Osteocyte (in vitro differentiated cells): ENCODE measurements around the gene ADAMTS2. TPM values are rescaled to one million over a fixed set of nuclear protein-coding genes. Genes with fewer than 3 reads are reported as not detected.

ENCODE experiments used
- DNase-seq: peaks from one replicate; pipeline ENCODE4 v3.0.0; 2021; ENCODE audit warnings: mixed read lengths; ENCODE audit not compliant: unreplicated experiment; ENCODE audit errors: extremely low spot score
- H3K27ac Mint-ChIP-seq: one replicate; pipeline ENCODE4 v1.8.0; 2021; ENCODE audit warnings: mild to moderate bottlenecking, mixed read lengths; ENCODE audit not compliant: unreplicated experiment
- H3K27me3 Mint-ChIP-seq: one replicate; pipeline ENCODE4 v1.8.0; 2021; ENCODE audit warnings: mixed read lengths; ENCODE audit not compliant: unreplicated experiment
- H3K36me3 Mint-ChIP-seq: one replicate; pipeline ENCODE4 v1.8.0; 2021; ENCODE audit warnings: mixed read lengths; ENCODE audit not compliant: unreplicated experiment
- H3K4me1 Mint-ChIP-seq: one replicate; pipeline ENCODE4 v1.8.0; 2021; ENCODE audit warnings: mixed read lengths; ENCODE audit not compliant: unreplicated experiment
- H3K4me3 Mint-ChIP-seq: one replicate; pipeline ENCODE4 v1.8.0; 2021; ENCODE audit warnings: mild to moderate bottlenecking, moderate library complexity, mixed read lengths; ENCODE audit not compliant: unreplicated experiment
- H3K9me3 Mint-ChIP-seq: one replicate; pipeline ENCODE4 v1.8.0; 2021; ENCODE audit warnings: mixed read lengths; ENCODE audit not compliant: unreplicated experiment
- total RNA-seq: library from RNA; stranded (reverse); gene quantifications from 2 replicates; pipeline ENCODE4 v1.2.1, GENCODE V29; 2021
- TF ChIP-seq, protein P1 (sequence below): fragments of 200-600 bp; sonication (generic); IDR thresholded peaks from 2 replicates; pipeline ENCODE4 v1.5.0; 2021; ENCODE audit warnings: antibody characterized with exemption, mild to moderate bottlenecking, moderate library complexity

ADAMTS2 gene
- total RNA-seq, 1 donor from 2014 or later = 12.2 TPM

DNA sequence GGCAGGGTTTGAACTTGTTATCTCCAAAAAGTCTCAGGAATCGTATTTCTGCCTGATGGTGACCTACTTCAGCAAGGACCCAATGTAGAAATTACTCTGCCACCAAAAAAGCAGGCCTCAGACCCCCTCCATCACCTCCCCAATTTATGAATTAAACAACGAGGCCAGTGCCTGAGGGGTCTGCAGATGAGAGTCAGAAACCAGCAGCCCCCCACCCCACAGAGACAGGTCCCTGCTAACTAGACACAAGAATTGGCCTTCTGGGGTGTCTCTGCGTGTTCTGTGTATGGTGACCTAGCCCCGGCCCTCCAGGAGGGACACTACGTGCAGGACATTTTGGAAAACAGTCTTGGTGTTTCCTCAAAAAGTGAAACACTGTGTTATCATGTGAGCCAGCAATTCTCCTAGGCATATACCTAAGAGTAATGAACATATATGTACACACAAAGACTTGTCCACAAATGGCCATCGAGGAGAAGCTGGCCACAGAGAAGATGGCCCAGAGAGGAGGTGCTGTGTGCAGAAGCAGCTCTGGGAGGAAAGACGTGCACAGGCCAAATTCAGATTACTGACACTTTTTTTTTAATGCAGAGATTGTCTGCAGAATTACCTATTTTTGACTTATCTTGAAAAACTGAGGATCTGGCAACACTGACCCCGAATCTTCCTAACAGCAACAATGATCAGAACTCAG is 93.8 kb downstream of the ADAMTS2 start:
- DNase-seq = no peak
- no peak overlapping the region for H3K4me3 Mint-ChIP-seq
- H3K27ac Mint-ChIP-seq = no peak overlapping the region
- H3K36me3 Mint-ChIP-seq = no peaks in the 10 kb centered on the region
- H3K4me1 Mint-ChIP-seq = no peaks in the 10 kb centered on the region
- H3K9me3 Mint-ChIP-seq = peaks cover 12% of the 10 kb centered on the region
- no peaks in the 10 kb centered on the region for H3K27me3 Mint-ChIP-seq
- TF ChIP-seq, protein P1, sequence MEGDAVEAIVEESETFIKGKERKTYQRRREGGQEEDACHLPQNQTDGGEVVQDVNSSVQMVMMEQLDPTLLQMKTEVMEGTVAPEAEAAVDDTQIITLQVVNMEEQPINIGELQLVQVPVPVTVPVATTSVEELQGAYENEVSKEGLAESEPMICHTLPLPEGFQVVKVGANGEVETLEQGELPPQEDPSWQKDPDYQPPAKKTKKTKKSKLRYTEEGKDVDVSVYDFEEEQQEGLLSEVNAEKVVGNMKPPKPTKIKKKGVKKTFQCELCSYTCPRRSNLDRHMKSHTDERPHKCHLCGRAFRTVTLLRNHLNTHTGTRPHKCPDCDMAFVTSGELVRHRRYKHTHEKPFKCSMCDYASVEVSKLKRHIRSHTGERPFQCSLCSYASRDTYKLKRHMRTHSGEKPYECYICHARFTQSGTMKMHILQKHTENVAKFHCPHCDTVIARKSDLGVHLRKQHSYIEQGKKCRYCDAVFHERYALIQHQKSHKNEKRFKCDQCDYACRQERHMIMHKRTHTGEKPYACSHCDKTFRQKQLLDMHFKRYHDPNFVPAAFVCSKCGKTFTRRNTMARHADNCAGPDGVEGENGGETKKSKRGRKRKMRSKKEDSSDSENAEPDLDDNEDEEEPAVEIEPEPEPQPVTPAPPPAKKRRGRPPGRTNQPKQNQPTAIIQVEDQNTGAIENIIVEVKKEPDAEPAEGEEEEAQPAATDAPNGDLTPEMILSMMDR = no peak

DNA sequence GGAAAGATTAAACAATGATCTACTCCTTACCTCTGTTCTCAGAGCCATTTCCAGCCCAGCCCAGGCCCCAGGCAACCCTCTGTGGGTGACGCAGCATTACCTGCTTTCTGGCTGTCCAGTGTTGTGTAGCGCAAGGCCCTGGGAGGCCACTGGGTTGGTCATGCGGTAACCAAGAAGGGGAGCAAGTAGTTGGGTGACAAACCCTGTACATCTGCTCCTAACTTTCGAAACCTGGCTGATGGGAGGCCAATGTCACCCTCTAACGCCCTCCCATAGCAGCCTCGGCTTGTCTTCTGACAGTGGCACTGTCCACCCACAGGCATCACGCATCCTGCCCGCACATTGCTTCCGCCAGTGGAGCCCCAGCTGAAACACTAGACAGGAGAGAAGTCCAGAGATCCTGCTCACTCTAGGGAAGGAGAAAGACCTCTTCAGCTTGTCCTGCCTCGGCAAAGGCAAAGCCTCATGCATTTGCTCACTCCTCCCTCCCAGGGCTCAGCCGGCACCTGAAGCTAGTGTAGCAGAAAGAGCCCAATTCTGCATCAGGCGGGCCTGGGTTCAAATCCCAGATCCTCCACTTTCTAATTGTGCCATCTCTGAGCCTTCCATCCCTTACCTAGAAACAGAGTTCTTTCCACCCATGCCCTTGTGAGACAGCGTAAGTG is 94.6 kb downstream of the ADAMTS2 start:
- TF ChIP-seq, protein P1 = no peak
- Mint-ChIP-seq H3K27me3 (no peaks in the 10 kb centered on the region), H3K9me3 (peaks cover 15% of the 10 kb centered on the region), H3K27ac (no peak overlapping the region), H3K4me1 (no peaks in the 10 kb centered on the region), H3K4me3 (no peak overlapping the region), H3K36me3 (no peaks in the 10 kb centered on the region)
- no peak for DNase-seq

DNA sequence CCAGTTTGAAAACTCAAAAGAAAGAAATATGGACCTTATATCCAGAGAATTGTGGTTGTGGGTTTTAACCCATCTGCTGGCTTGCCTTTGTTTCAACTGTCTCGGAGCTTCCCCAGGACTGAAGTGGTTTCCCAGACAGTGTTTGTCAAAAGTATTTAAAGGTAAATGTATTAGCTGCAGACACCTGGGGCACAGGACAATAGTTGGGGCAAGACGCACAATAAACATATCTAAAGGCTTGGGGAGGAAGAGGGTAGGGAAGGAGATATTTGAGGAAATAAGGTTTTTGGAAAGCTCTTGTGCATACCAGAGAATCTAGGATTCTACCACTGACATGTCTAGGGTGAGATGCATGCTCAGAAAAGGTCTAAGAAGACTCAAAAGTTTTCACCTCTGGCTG is 99.0 kb downstream of the ADAMTS2 start:
- DNase-seq = no peak
- no peaks in the 10 kb centered on the region for H3K27me3 Mint-ChIP-seq
- TF ChIP-seq, protein P1 = no peak
- no peak overlapping the region for H3K27ac Mint-ChIP-seq
- H3K4me1 Mint-ChIP-seq = no peaks in the 10 kb centered on the region
- H3K36me3 Mint-ChIP-seq = no peaks in the 10 kb centered on the region
- peaks cover 16% of the 10 kb centered on the region for H3K9me3 Mint-ChIP-seq
- H3K4me3 Mint-ChIP-seq = no peak overlapping the region

DNA sequence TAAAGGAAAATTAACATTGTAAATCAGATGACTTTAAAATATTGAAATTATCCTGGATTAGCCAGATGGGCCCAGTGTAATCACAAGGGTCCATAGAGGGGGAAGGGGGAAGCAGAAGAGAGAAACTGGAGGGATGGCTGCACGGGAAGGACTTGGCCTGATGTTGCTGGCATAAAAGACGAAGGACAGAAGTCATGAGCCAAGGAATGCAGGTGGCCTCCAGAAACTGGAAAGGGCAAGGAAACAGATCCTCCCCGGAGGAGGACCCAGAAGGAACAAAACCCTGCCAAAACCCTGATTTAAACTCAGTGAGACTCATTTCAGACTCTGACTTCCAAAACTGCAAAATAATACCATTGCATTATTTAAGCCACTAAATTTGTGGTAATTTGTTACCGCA is 100.2 kb downstream of the ADAMTS2 start:
- DNase-seq = no peak
- H3K36me3 Mint-ChIP-seq = no peaks in the 10 kb centered on the region
- H3K27me3 Mint-ChIP-seq = no peaks in the 10 kb centered on the region
- TF ChIP-seq, protein P1 = no peak
- H3K9me3 Mint-ChIP-seq = peaks cover 26% of the 10 kb centered on the region
- H3K4me3 Mint-ChIP-seq = no peak overlapping the region
- H3K4me1 Mint-ChIP-seq = no peaks in the 10 kb centered on the region
- H3K27ac Mint-ChIP-seq = no peak overlapping the region

DNA sequence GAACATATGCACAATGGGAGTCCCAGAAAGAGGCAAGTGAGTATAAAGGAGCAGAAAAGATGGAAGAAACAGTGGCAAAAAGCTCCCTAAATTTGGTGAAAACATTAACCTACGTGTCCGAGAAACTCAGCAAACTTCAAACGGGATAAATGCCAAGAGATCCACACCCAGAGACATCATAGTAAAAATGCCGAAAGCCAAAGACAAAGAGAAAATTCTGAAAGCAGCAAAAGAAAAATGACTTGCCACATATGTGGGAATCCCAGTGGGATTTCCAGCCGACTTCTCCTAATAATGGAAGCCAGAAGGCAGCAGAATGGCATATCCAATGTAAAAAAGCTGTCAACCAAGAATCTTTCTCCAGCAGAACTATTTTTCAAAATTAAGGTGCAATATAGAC is 101.2 kb downstream of the ADAMTS2 start:
- no peak overlapping the region for H3K27ac Mint-ChIP-seq
- H3K27me3 Mint-ChIP-seq = no peaks in the 10 kb centered on the region
- H3K36me3 Mint-ChIP-seq = no peaks in the 10 kb centered on the region
- TF ChIP-seq, protein P1 = no peak
- H3K4me3 Mint-ChIP-seq = no peak overlapping the region
- peaks cover 36% of the 10 kb centered on the region for H3K9me3 Mint-ChIP-seq
- no peak for DNase-seq
- no peaks in the 10 kb centered on the region for H3K4me1 Mint-ChIP-seq
